ENCODE data around the gene ESPNL.
"Not testable (repeated sequence)": the region's sequence is repeated elsewhere in the genome, so short reads cannot be mapped to it uniquely, and the experiment has no call there.

Gene ESPNL

GRCh38 chr2:238114851-238115660, 14.9 kb downstream of the ESPNL start:
- DNase-seq (ENCODE audit: low read depth, low spot score), result no peak

GRCh38 chr2:238115709-238116108, 15.6 kb downstream of the ESPNL start:
- not testable (repeated sequence) for DNase-seq (ENCODE audit: low read depth, low spot score)

DNA sequence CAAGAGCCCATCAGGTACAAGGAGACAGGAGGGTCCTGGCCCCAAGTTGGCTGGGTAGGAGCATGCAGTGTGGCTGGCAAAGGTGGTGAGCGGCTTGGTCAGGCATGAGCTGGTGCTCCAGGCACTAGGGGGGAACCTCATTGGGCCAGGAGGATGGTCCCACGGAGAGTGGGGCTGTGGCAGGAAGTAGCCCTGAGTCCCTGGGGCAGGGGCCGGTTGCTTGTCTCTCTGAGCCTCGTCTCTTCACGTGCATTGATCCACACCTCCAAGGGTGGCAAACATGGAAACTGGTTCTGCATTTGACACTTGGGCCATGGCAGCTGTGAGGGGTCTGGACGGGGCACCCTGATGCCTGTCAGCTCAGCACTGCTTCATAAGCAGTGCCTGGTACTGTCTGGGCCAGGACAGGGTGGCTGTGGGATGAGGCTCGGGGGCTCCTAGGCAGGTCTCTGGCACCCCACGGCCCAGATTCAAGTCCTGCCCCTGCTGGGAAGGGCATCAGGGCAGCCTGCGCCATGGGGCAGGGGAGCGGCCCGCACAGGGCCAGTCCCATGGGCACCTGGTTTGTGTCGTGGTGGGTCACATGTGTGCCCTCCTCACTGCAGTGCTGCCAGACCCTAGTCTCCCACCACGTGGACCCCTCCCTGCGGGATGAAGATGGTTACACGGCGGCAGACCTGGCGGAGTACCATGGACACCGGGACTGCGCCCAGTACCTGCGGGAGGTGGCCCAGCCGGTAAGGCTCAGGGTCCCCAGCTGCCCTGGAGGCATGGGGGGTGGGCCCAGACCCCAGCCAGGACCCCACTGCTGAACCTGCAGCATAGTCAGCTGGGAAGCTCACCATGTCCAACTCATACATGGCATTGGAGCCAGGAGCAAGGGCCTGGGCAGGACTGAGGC, 16.4 kb downstream of the ESPNL start:
- no peak for DNase-seq (ENCODE audit: low read depth, low spot score)

- no peak for DNase-seq (ENCODE audit: low read depth, low spot score)
These were observed 17.3 kb downstream of the ESPNL start for GRCh38 chr2:238117199-238118154.

- DNase-seq (ENCODE audit: low read depth, low spot score), result no peak
These were observed 19.8 kb downstream of the ESPNL start for GRCh38 chr2:238119756-238120462.

GRCh38 chr2:238120463-238121298, 20.5 kb downstream of the ESPNL start:
- DNase-seq (ENCODE audit: low read depth, low spot score), result no peak

DNA sequence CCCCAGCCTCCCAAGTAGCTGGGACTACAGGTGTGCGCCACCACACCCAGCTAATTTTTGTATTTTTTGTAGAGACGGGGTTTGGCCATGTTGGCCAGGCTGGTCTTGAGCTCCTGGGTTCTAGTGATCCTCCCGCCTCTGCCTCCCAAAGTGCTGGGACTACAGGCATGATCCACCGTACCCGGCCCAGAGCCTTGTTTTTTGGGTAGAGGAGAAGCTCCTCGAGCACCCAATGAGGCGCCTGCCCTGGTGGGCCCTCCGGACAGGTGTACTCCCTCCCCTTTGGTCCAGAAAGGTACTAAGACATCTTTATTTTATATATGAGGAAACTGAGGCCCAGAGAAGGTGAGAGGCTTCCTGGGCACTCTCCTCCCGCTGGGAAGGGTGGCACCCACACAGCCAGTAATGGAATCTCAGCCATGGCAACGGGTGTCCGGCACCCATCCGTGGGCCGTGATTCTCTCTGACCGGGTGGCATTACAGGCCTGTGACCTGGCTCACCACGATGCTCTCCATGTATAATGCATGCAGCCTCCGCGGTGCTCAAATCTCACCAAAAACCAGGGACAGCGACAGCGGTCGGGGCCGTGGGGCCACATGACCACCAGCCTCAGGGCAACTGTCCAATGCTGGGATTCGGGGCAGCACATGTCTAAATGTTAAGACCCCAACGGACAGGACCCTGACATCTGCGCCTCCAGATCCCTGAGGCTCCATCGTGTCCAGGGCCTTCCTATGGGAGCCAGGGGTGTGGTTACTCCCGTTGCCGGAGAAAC, 21.6 kb downstream of the ESPNL start:
- no peak for DNase-seq (ENCODE audit: low read depth, low spot score)

- DNase-seq (ENCODE audit: low read depth, low spot score), result no peak
These were observed 22.4 kb downstream of the ESPNL start for GRCh38 chr2:238122287-238123217.

DNA sequence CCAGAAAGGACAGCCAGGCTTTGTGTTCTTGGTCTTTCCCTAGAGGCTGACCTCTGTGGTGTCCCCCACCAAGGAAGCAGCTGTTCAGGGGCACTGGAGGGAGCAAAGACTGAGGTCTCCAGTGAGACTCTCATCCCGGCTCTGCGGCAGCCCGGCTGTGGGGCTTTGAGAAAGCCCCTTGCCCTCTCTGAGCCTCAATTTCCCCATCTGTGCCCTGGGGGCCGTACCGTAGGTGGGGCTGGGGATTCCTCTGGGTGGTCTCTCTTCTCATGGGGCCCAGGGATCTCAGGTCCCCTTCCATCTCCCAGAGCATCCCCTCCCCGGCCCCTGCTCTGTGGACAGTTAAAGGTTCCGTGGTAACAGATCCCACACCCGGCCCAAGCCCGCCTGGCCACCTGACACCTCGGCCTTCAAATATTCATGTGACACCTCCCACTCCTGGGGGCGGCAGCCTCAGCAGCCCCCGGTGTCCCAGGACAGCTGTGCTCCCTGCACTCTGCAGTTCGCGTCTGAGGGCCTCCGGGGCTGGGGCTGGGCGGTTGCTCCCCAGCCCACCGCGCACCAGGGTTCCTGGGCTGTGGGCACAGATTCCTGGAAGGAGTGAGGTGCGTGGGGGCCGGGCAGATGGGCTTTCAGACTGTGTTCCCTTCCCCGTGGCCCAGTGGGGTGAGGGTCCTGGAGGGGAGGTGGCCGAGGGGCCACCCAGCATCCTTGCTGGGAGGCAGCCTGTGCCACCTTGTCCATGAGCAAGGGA, 23.3 kb downstream of the ESPNL start:
- DNase-seq (ENCODE audit: low read depth, low spot score), result no peak

GRCh38 chr2:238123991-238124470, 23.9 kb downstream of the ESPNL start:
- no peak for DNase-seq (ENCODE audit: low read depth, low spot score)

DNA sequence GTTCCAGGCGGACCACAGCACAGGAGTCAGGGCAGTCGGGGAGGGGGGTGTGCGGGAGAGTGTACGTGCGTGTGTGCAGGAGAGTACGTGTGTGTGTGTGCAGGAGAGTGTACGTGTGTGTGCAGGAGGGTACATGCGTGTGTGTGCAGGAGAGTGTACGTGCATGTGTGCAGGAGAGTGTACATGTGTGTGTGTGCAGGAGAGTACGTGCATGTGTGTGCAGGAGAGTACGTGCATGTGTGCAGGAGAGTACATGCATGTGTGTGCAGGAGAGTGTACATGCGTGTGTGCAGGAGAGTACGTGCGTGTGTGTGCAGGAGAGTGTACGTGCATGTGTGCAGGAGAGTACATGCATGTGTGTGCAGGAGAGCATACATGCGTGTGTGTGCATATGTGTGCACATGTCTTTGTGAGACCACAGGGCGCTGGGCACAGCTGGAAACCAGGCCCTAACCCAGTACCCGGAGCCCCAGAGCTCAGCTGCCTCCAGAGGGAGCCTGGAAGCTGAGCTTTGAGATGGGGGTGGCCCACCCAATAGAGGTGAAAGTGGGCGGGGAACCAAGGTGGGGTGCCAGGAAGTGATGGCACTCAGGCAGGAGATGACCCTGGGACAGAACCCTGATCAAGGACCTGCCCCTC, 24.5 kb downstream of the ESPNL start:
- DNase-seq (ENCODE audit: low read depth, low spot score), result no peak

GRCh38 chr2:238125127-238125885, 25.2 kb downstream of the ESPNL start:
- no peak for DNase-seq (ENCODE audit: low read depth, low spot score)

DNA sequence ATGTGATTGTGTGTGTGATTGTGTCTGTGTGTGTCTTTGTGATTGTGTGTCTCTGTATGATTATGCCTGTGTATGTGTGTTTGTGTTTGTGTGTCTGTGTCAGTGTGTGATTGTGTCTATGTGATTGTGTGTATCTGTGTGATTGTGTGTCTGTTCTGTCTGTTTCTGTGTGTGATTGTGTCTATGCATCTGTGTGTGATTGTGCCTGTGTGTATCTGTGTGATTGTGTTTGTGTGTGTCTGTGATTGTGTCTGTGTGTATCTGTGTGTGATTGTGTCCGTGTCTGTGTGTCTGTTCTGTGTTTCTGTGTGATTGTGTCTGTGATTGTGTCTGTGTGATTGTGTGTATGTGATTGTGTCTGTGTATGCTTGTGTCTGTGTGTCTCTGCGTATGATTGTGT, 26.2 kb downstream of the ESPNL start:
- DNase-seq (ENCODE audit: low read depth, low spot score), result no peak

DNA sequence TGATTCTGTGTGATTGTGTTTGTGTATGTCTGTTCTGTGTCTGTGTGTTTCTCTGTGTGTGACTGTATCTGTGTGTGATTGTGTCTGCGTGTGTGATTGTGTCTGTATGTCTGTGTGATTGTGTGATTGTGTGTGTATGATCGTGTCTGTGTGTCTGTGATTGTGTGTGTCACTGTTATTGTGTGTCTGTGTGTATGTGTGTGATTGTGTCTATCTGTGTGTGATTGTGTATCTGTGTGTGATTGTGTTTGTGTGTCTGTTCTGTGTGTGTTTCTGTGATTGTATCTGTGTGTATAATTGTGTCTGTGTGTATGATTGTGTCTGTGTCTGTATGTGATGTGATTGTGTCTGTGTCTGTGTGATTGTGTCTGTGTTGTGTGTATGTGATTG, 26.6 kb downstream of the ESPNL start:
- no peak for DNase-seq (ENCODE audit: low read depth, low spot score)

- DNase-seq (ENCODE audit: low read depth, low spot score), result no peak
These were observed 27.3 kb downstream of the ESPNL start for GRCh38 chr2:238127165-238128060.

Measured in brain pericyte (primary cell).